GM18502 (cell line): Measurements from ENCODE around the gene WDR45B.

Experiments used
- ATAC-seq: cut with Tn5 transposase; IDR thresholded peaks from one replicate; pipeline ENCODE4 v1.9.1; 2021; ENCODE audit warnings: mild to moderate bottlenecking; ENCODE audit not compliant: unreplicated experiment, poor library complexity

The WDR45B gene

DNA sequence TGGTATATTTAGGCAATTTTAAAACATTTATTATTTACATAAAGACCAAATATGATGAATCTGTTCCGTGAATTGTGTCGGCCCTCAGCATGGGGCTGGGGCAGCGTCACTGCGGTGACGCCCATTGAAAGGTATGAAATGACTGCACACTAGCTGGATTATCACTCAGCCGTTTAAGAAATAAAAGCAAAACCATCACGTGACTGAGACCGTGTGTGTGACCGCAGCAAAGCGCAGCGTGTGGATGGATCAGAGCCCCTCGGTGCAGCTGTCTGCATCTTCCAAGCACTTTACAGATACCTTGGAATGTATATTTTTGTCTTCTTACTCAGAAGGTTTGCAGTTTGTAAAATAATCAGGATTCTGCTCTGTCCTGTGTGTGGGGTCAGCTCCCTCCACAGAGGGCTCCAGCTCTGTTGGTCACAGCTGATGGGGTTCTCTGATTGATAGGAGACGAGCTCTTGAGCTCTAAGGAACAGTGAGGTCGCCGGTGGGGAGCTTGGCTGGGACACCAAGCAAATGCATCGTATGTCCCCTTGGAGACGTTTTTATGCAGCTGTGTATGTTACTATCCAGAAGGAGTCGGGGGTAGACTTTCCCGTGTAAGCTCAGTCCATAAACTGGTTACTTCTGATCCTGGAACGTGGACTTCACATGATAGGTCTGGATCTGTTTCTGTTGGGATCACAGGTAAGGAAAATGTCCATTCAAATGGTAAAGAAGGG is 45.1 kb downstream of the WDR45B start:
- ATAC-seq, result no peak

DNA sequence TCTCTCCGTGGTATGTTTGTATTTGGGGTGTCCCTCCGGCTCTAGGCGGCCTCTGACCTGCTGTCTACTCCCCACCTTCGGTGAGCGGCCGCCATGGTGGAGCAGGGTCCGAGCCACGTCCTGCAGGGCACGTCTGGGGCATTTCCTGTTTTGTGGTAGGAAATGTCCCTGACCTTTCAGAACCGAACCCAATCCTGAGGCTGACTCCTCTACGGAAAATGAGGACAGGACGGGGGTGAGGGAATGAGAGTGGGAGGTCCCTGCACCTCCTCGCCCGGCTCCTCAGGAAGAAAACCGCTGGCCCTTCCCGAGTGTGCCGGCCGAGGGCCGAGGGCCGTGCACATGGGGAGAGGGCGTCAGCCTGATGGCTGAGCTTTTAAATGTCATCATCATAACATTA is 45.8 kb downstream of the WDR45B start:
- ATAC-seq, result no peak

DNA sequence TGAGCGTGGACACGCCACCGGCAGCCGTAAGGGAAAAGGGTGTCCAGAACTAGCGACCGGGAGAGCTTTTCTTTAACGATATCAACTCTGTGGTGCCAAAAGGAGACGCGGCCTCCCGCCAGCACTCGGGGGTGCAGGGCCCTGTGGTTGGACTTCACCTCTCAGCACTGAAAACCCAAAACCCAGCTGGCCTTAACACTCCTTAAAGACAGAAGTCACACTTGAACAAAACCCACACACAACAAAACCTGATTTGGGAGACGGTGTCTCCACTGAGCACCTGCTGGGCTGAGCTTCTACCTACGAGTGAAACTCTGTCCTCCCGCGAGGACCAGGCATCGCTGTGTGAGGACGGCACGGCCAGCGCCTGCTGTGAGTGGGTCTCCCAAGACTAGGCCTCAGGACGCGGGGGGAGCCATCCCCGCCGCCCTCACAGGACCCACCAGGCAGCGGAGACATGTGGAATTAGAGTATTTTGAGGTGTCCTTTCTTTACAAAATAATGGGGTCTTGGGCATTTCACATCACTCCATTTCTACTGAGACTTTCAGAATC is 46.7 kb downstream of the WDR45B start:
- ATAC-seq, result no peak

DNA sequence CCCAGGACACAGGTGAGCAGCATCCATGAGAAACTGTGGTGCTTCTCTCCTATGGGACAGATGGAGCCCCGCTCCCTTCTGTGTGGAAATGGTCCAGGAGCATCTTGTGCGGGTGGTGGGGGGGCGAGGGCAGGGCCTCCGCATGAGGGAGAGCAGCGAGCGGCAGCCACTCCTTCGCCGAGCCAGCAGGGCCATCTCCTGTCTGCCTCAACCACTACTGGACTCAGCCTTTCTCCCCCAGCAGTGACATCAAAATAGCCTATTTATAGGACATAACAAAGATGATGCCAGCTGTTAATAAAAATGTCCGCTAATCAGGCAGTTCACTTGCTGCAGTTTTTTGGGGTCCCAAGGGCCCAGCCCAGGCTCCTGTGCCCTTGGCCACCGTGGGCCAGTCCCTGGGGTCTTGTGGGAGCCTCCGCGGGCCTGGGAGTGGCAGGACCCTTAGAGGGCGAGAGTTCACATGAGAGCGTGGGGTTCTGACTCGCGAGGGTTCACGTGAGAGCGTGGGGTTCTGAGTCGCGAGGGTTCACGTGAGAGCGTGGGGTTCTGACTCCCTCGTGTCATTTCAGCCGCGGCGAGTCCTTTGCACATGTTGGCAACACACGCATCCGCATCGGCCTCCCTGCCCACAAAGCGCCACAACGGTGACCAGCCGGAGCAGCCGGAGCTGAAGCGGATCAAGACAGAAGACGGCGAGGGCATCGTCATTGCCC is 47.4 kb downstream of the WDR45B start:
- ATAC-seq, result no peak

DNA sequence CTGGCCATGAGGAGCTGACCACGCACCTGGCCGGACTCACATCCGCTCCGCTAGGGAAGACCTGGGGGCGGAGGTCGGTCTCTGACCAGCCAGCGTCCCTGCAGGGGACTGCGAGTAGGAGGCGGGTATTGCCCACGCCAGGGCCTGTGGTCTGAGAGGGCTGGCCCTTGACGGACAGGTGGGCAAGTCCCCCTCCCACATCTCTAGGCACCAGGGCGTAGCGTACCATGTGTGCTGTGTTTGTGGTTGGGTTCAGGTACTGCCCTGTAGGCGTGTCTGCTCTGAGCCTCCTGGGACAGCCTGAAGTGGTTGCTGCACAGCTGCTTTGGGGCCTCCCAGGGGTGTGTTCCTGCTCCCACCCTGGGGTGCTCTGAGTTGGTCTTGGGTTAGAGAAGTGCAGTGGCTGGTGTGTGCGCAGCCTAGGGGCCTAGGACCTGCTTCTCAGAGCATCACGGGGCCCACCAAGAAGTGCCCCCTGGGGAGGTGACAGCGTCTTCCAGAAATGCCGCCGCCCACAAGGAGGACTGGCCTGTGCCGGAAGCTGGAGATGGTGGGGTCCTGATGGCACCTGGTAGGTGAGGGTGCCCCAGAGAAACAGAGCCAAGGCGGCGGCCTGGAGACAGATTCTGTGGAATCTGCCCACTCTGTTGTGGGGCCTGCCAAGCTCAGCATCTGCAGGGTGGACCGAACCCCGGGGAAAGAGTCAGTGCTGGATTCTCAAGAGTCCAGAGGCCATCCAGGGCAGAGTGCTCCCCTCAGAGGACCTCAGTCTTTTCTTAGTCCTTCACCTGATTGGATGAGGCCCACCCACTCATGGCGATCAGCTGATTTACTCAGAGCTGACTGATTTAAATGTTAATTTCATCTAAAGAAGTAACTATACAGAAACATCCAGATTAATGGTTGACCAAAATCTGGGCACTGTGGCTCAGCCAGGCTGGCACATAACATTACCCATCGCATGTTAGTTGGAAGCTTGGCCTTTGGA is 48.3 kb downstream of the WDR45B start:
- ATAC-seq, result no peak

DNA sequence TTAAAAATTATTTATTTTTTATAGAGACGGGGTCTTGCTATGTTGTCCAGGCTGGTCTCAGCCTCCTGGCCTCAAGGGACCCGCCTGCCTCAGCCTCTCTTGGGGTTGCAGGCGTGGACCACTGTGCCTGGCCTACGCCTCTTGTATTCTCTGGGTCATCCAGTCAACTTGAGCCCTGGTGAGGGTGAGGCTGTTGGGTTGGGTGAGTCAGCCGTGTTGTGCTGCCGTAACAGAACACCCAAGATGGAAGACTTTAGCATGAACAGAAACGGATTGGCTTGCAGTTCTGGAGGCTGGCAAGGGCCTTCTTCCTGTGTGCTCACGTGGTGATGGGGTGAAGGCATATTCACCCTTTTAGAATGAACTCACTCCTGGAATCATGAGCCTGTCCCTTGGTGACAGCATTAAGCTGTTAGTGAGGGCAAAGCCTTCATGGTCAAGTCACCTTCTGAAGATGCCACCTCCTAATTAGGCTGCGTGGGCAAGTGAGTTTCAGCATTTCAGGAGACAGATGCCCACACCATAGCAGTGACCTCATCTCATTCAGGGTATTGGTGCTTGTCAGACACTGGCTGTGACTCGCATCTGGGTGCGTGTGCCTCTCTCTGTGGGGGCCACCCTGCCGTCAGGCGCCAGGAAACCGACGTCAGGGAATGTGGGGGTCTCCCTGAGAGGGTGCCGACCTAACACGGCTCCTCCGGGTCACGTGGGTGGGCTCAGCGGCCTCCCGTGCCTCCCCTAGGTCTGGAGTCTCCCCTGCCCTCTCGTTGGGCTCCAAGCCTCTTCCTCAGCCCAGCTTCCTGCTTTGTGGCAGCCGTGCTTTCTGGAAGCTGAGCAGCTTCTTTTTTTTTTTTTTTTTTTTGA is 49.8 kb downstream of the WDR45B start:
- no peak for ATAC-seq

DNA sequence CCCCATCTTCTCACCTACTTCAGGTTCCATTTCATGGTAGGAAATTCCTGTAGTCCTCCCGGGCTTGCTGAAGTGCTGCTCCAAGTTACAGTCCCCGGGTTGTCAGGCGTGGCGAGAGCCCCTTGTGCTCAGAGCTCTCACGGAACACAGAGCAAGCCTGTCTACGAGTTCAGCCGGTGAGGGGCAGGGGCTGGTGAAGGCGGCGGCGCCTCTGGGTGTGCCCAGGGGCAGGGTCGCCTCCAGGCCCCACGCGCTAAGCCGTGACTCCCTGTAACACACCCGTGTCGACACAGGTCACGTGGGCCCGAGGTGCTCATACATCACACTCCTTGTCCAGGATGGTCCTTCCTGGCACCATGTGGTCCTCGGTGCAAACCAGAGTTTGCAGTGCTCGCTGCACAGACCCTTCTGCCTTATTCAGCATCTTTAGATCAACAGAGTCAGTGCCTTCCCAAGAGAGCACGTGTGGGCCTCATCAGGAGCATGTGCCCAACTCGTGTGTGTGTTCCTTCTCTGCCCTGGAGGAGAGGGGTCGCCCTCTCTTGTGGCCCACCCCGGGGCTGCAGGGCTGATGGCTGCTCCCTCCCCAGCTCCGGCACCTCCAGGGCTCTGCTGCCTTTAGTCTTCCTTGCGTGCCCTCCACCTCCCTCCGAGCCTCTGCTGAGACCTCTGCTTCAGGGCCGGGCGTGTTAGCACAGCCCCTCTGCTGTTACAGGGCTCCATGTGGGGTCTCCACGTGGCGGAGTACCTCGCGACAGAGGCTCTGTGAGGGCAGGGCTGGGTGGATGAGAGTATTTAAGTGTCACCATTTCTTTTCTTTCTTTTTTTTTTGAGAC is 51.2 kb downstream of the WDR45B start:
- ATAC-seq, result no peak

DNA sequence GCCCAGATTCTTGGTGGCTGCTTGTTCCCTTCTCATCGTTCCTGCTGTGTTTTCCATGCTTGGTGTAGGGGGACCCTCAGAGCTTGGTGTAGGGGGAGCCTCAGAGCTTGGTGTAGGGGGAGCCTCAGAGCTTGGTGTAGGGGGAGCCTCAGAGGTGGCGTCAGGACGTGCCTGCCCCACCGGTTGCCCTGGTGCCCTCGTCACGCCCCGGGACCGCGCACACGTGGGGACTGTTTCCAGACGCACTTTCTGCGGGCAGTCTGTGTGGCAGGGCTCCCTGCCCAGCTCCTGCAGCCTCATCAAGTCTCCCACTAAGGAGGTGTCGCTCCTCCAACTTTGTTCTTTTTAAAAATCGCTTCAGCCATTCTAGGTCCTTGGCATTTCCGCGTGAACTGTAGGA is 51.9 kb downstream of the WDR45B start:
- no peak for ATAC-seq

DNA sequence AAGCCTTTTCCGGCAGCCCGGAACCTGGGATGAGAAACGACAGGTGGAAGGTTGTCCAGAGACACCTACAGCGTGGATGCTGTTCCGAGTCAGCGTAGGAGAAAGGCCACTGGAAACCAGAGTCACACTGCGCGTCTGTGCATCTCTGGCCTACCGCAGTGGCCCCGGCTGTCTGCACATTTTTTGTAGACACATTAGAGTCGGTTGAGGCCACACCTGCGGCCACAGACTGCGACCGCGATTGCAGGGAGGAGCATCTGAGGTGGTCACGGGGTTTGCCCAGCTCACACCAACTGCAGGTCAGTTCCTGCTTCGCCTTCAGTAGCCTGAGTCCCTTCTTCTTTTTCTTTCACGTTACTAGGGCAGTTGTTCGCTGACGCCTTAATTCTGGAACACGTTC is 52.4 kb downstream of the WDR45B start:
- no peak for ATAC-seq

DNA sequence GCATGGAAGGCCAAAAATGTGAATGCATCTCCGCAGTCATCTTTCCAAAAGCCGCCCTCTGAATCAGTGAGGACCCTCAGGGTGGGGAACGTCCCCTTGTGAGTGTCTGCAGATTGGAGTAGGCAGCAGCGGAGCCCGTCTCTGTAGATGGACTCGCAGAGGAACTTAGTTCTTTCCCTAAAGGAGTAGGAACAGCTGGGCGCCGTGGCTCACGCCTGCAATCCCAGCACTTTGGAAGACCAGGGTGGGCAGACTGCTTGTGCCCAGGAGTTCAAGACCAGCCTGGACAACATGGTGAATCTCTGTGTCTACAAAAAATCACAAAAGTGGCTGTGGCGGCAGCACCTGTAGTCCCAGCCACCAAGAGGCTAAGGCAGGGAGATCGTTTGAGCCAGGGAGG is 53.7 kb downstream of the WDR45B start:
- ATAC-seq, result no peak

DNA sequence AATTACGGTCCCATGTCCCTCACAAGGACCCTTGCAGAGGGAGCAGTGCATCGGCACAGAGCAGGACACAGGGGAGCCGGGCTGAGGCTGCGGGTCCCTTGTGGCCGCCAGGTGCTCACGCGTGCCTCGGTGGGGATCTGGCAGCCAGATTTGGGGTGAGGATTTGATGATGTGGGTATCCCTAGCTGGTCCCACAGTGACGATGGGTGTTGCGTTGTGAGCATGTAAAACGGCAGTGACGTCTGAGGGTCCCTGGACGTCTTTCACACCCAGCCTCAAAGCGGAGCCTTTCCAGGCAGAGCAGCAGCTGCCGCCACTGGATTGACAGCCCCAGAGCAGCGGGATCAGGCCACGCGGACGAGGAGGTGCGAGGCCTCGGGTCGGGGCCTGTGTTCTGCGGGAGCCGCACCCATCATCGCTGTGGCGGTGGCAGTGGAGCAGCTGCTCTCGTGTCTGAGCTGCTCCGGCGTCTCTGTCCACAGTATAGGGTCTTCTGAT is 54.6 kb downstream of the WDR45B start:
- ATAC-seq, result no peak

DNA sequence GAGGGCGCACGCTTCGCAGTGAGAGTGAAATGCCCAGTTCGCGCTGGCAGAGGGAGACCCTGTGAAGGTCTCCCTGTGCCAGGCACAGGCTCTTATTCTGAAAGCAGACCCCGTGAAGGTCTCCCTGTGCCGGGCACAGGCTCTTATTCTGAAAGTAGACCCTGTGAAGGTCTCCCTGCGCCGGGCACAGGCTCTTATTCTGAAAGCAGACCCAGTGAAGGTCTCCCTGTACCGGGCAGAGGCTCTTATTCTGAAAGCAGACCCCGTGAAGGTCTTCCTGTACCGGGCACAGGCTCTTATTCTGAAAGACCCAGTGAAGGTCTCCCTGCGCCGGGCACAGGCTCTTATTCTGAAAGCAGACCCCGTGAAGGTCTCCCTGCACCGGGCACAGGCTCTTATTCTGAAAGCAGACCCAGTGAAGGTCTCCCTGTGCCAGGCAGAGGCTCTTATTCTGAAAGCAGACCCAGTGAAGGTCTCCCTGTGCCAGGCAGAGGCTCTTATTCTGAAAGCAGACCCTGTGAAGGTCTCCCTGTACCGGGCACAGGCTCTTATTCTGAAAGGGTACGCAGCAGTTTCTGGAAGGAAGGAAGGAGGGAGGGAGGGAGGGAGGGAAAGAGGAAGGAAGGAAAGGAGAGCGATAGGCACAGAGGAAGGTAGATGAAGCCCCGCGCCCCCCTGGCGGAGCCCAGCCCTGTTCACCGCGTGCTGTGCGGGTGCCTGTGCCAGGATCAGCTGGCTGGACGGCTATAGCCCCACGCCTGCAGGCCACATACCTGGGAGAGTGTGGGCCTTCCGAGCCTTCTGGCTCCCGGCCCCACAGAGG is 55.3 kb downstream of the WDR45B start:
- no peak for ATAC-seq

DNA sequence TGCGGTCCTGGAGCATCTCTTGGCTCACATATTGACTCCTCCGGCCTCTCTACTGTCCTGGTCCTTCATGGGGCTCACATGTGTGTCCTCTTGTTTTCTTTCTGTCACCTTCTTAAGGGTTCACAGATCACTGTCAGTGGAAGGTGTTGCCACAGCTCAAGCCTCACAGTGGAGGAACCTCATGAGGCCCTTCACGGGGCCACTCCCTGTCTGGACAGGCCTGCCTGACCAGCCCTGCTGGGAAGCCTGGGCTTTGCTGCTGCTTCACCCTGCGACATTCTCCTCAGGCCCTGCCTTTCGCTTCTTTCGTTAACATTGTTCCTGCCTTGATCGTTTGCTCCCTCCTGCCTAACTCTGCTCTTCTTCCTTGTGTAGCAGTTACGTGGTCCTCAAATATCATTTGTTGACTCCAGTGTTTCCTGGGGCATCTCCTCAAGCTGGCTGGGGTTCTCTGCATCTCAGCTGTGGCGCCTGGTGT is 55.9 kb downstream of the WDR45B start:
- ATAC-seq, result no peak

DNA sequence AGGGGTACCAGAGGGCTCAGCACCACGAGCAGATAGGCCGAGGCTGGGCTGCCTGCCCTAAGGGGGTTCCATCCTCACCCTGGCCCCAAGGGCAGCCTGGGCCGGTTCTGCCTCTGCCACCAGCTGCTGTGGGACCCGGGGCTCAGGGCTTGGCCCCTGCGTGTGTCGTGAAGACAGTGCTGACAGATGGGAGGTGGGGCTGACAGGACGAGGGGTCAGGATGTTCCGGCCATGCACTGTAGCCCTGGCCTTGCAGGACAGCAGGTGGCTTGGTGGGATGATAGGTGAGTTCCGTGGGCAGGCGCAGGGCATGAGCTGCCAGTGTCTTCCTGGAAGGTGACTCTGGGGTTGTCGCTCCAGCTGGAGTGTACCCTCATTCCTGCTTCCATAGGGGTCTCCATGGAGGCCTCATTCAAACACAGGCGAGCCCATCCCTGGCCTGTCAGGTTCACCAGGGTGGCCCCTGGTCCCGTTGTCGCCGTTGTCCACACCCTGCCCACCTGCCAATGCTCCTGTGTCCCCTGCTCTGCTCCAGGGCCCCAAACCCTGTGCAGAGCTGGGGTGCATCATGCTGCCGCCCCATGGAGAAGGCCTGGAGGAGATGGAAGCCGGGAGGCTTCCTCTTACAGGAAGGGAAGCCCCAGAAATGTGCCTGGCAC is 57.2 kb downstream of the WDR45B start:
- ATAC-seq, result no peak

DNA sequence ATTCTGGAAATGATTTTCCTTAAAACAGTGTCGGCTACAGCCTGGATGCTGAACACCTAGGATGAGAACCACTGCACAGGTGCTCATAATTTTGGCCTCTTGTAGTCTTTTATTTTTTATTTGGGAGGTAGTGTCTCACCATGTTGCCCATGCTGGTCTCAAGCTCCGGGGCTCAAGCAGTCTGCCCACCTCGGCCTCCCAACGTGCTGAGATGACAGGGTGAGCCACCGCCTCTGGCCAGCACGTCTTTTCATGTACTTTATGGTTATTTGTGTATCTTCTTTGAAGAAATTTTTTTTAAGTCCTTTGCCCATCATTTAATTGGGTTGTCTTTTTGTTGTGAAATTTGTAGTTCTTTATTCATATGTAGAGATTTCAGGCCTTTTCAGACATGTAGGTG is 58.0 kb downstream of the WDR45B start:
- no peak for ATAC-seq

DNA sequence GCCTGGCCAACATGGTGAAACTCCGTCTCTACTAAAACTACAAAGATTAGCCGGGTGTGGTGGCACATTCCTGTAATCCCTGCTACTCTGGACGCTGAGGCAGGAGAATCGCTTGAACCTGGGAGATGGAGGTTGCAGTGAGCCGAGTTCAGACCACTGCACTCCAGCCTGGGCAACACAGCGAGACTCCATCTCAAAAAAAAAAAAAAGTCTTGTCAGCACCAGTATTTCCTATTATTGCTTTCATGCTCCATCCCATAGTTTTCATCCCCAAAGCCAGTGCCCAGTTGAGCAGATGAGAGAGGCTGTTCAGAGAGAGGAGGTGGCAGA is 58.4 kb downstream of the WDR45B start:
- no peak for ATAC-seq
